Measurements from ENCODE around the gene ADAM22.
"Not testable (repeated sequence)": the region's sequence is repeated elsewhere in the genome, so short reads cannot be mapped to it uniquely, and the experiment has no call there.

The ADAM22 gene

DNA sequence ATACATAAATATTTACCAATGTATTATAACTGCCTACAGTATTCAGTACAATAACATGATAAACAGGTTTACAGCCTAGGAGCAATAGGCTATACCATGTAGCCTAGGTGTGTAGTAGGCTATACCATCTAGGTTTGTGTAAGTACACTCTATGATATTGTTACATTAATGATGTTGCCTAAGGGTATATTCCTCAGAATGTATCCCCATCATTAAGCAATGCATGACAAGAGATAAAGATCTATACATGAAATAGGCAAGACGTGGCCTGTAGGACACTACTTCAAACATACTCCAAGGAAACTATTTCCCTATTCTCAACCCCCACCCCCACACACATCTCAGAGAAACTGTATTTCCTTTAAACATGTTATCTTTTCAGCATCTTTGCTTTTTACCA lies 15.3 kb upstream of the ADAM22 start:
- TF ChIP-seq, protein P1, sequence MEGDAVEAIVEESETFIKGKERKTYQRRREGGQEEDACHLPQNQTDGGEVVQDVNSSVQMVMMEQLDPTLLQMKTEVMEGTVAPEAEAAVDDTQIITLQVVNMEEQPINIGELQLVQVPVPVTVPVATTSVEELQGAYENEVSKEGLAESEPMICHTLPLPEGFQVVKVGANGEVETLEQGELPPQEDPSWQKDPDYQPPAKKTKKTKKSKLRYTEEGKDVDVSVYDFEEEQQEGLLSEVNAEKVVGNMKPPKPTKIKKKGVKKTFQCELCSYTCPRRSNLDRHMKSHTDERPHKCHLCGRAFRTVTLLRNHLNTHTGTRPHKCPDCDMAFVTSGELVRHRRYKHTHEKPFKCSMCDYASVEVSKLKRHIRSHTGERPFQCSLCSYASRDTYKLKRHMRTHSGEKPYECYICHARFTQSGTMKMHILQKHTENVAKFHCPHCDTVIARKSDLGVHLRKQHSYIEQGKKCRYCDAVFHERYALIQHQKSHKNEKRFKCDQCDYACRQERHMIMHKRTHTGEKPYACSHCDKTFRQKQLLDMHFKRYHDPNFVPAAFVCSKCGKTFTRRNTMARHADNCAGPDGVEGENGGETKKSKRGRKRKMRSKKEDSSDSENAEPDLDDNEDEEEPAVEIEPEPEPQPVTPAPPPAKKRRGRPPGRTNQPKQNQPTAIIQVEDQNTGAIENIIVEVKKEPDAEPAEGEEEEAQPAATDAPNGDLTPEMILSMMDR (conservative IDR thresholded peaks at IDR 0.05; ENCODE audit: low read depth, low read length) = no peak
- DNase-seq (ENCODE audit: low read depth) = no peak
- no peak overlapping the region for H3K4me3 ChIP-seq (ENCODE audit: low read depth, low read length)

DNA sequence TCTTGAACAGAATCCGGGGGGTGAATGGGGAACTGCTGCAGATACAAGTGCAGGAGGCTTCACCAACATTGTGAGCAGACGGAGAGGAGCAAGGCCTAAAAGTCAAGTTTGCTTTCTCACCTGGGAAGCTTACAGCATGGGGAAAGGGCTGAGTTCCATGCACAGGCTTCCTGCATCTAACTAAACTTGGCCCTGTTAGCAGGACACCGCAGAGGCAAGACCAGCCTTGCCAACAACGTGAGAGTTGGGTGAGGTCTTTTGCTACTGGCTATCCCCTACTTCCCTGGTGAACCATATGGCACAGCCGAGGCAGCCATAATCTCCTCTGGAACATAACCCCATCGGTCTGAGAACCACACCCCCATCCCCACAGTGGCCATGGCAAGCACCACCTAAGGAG lies 14.2 kb upstream of the ADAM22 start:
- H3K4me3 ChIP-seq (ENCODE audit: low read depth, low read length) = no peak overlapping the region
- TF ChIP-seq, protein P1 (conservative IDR thresholded peaks at IDR 0.05; ENCODE audit: low read depth, low read length) = no peak
- no peak for DNase-seq (ENCODE audit: low read depth)

DNA sequence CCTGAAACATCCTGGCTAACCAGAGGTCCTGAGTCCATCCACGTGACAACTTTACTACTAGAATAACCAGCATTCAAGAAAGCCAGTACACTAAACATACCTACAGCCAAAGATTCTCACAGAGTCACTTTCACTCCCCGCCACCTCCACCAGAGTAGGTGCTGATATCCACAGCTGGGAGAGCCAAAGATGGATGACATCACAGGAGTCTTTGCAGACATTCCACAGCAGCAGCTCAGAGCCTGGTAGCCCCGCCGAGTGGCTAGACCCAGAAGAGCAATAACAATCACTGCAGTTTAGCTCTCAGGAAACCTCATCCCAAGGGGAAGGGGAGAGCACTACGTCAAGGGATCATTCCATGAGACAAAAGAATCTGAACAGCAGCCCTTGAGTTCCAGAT lies 13.5 kb upstream of the ADAM22 start:
- TF ChIP-seq, protein P1 (conservative IDR thresholded peaks at IDR 0.05; ENCODE audit: low read depth, low read length) = peak; percentile 13
- peak; percentile 44 for DNase-seq (ENCODE audit: low read depth)
- no peak overlapping the region for H3K4me3 ChIP-seq (ENCODE audit: low read depth, low read length)

DNA sequence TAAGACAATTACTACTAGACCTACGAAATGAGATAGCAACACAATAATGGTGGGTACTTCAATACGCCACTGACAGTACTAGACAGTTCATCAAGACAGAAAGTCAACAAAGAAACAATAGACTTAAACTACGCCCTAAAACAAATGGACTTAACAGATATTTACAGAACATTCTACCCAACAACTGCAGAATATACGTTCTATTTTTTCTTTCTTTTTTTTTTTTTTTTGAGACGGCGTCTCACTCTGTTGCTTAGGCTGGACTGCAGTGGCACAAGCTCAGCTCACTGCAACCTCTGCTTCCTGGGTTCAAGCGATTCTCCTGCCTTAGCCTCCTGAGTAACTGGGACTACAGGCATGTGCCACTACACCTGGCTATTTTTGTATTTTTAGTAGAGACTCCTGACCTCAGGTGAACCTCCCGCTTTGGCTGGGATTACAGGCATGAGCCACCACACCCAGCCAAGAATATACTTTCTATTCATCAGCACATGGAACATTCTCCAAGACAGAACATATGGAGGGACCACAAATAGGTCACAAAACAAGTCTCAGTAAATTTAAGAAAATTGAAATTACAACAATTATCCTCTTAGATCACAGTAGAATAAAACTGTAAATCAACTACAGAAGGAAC lies 11.2 kb upstream of the ADAM22 start:
- not testable (repeated sequence) for DNase-seq (ENCODE audit: low read depth); H3K4me3 ChIP-seq (ENCODE audit: low read depth, low read length)

DNA sequence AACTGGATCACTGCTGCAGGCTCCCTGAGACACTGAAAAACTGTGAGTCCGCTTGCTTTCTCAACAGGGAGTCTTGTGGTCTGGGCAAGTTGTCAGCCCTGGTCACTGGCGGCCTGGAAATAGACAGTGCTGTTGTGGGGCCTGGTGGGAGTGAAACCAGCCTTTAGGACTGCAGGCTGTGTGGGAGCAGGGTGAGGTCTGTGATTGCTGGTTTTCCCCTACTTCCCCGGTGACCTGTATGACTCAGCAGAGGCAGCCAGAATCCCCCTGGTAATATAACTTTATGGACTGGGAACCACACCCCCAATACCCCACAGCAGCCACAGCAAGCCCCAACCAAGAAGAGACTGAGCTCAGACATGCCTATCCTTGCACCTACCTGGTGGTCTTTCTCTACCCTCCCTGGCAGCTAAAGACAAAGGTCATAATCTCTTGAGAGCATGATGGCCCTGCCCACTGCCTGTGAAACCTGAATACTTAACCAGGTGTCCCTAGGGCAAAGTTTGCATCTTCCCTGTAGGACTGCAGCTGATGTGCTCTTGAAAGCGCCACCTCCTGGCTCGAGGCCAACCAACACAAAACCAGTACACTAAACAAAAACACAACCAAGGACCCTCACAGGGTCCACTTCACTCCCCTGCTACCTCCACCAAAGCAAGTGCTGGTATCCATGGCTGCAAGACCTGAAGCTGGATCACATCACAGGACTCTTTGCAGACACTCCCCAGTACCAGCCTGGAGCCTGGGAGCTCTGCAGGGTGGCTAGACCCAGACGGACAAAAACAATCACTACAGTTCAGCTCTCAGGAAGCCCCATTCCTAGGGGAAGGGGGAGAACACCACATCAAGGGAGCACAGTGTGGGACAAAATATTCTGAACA lies 7.2 kb upstream of the ADAM22 start:
- TF ChIP-seq, protein P1 (conservative IDR thresholded peaks at IDR 0.05; ENCODE audit: low read depth, low read length) = no peak
- DNase-seq (ENCODE audit: low read depth) = peak; percentile 95
- no peak overlapping the region for H3K4me3 ChIP-seq (ENCODE audit: low read depth, low read length)

DNA sequence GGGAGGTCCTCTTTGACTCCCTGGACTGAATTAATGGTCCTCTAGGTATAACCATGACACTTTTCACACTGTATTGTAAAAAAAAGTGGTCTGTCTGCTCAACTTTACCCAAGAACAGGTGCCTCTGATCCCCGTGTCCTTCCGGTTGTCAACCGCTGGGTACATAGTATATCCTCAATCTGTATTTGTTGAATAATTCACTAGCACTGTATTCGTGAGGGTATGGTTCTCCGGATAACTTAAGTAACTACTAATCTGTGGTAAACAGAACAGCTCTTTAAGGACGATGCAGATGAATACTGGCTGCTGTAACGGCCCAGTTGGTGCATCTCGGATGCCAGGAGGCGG lies 472 bp upstream of the ADAM22 start:
- DNase-seq (ENCODE audit: low read depth) = no peak
- peak overlapping the region; percentile 71 for H3K4me3 ChIP-seq (ENCODE audit: low read depth, low read length)
- TF ChIP-seq, protein P1 (conservative IDR thresholded peaks at IDR 0.05; ENCODE audit: low read depth, low read length) = no peak

DNA sequence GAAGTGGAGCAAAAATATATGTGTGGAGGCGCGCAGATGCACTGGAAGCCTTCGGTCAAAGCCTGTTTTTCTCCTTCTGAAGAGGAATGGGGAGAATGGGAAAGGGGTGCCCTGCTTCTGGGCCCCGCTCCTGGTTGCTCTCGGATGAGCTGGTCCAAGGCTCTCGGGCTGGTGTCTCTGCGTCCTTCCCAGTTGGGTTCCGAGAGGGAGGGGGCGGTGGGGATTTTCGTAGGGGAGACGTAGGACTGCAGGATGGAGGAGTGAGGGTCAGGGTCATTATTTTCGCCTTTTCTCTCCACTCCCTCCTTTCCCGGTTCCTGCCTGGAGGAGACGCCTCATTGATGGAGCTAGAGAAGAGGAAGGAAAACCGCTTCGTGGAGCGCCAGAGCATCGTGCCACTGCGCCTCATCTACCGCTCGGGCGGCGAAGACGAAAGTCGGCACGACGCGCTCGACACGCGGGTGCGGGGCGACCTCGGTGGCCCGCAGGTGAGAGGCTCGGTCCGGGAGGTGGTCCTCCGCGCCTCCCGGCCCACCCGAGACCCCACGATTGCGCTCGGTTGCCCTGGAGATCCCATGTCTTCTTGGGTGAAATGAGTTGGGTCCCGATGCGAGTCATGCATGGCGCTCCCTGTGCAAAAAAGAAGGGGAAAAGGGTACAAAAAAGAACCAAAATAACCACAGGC lies 790 bp downstream of the ADAM22 start:
- H3K4me3 ChIP-seq (ENCODE audit: low read depth, low read length) = peak overlapping the region; percentile 71
- TF ChIP-seq, protein P1 (conservative IDR thresholded peaks at IDR 0.05; ENCODE audit: low read depth, low read length) = no peak
- peak; percentile 18 for DNase-seq (ENCODE audit: low read depth)

Measured in choroid plexus epithelial cell (primary cell).